ENCODE measurements around the gene HOXC6. TPM values are rescaled to one million over a fixed set of nuclear protein-coding genes. Genes with fewer than 3 reads are reported as not detected.

HOXC6 gene
- total and polyA plus RNA-seq, 10 of the 15 experiments (the other 5 are each of a cell fraction or from before 2014, with no cell fraction given) = 0.02 to 0.55 (median 0.45) TPM; not detected in 4

DNA sequence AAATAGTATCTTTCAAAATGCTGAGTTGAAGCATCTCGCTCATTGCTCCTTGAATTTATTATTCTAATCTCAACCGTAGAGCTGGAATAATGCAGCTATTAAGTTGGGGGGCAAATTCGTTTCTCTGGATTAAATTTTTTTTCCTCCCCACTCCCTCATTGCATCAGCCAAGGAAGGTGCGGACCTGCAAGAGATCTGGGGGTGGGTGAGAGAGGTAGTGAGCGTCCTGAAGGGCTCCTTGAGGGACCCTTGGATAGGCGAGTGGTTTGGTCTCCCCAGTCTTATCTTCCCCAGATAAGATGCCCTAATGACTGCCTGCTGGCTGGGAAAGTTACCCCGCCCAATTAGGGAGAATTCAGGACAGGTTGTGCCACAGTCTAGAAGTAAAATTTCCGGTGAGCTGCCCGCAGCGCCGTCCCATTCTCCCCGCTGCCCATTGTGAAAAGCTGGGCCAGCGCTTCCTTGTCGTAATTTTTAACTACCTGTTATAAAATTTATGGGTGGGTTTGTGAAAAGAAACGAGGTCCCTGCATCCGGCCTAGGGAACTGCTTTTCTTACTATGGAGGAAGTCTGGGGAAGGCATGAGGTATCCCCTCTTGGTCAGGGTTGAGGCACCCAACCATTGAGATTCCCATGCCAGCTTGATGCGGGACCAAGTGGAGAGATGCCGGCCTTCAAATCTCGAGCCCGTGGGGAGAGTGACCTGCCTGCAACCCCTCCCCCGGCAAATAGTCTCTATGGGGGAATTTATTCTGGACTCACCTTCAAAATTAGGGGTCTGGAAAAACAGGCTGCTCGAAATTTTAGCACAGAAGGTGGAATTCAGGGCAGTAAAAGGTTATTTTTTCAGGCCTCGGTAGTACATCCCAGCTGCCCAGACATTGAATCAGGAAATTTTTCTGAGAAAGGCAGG, 13.0 kb upstream of the HOXC6 start:
- Histone ChIP-seq H3K36me3 (ENCODE audit: control insufficient read depth in 2 of 2, insufficient read depth in 2 of 2, low read length in 1 of 2) (no peaks in the 10 kb centered on the region), H2AFZ (ENCODE audit: control insufficient read depth, low read depth, low read length) (no peak overlapping the region), H3K9ac (ENCODE audit: control insufficient read depth, insufficient read depth, low read length) (no peak overlapping the region), H3K79me2 (ENCODE audit: control insufficient read depth, insufficient read depth, low read length) (no peaks in the 10 kb centered on the region), H3K9me3 (replicated peaks; ENCODE audit: control insufficient read depth, insufficient read depth, low read length) (no peaks in the 10 kb centered on the region), H4K20me1 (ENCODE audit: control insufficient read depth, insufficient read depth) (no peaks in the 10 kb centered on the region; the same call in 1 of the 2 replicates), H3K27me3 (replicated peaks in 1 of 2; ENCODE audit: control insufficient read depth in 2 of 2, insufficient read depth in 2 of 2, low read length in 1 of 2) (peaks cover 12 to 31% of the 10 kb centered on the region in 2 experiments), H3K4me3 (no peak overlapping the region), H3K4me2 (ENCODE audit: control insufficient read depth, insufficient read depth) (no peak overlapping the region), H3K27ac (ENCODE audit: control insufficient read depth, insufficient read depth) (no peak overlapping the region), H3K4me1 (ENCODE audit: control insufficient read depth, insufficient read depth, low read length) (peaks cover 10% of the 10 kb centered on the region; the same call in 1 of the 2 replicates)
- in situ Hi-C loops (cut with MboI) (no loop called here), intact Hi-C loops (cut with micrococcal nuclease; ENCODE audit: unreplicated experiment) (no loop called here)
- ChIA-PET CTCF (interaction anchor here (0.7 to 3.8 kb wide), 7 partner anchors 8 to 365 kb away, joined by 3 to 27 read pairs (median 18); partner anchors contain the start of genes HOXC5, HOXC6 and HOXC8), RAD21 (ENCODE audit: unreplicated experiment) (no interaction called here), SMC1A (ENCODE audit: uncharacterized antibody, unreplicated experiment) (interaction anchor here (0.6 to 2.4 kb wide), 3 partner anchors 10 to 17 kb away, joined by 3 to 7 read pairs (median 6); partner anchors contain the start of gene HOXC5), POLR2A (interaction anchor here (0.6 to 1.5 kb wide), 2 partner anchors 39 to 386 kb away, joined by 4 to 5 read pairs; partner anchors contain the start of gene HOXC4)
- 27% methylated on average over 23 of the region's 23 CpGs for WGBS (ENCODE audit: insufficient coverage, insufficient replicate concordance, low lambda C conversion rate, missing lambda C conversion rate)
- FAIRE-seq (no peak), ATAC-seq (no peak), DNase-seq (ENCODE audit: low read depth, low spot score) (no peak)
- TF ChIP-seq SUZ12 (IDR thresholded peaks at IDR 0.05; ENCODE audit: unreplicated experiment) = peak; percentile 56
- peak; percentile 88 for TF ChIP-seq BMI1 (IDR thresholded peaks at IDR 0.05; ENCODE audit: borderline replicate concordance)
- peak; percentile 85; the same call in 1 of the 2 replicates for TF ChIP-seq EZH2 (IDR thresholded peaks at IDR 0.05; ENCODE audit: borderline replicate concordance, control insufficient read depth, low read depth, low read length)
- TF ChIP-seq MTA2 (IDR thresholded peaks at IDR 0.05; ENCODE audit: low read depth) = no peak
- BruUV-seq (replicated peaks) = no TSS peak

Measured in GM12878 (cell line).